GM12873 (cell line): Measurements from ENCODE around the gene CDA.

Source experiments
- TF ChIP-seq, protein P1 (sequence below): IDR thresholded peaks from 2 replicates; pipeline ENCODE4 v1.5.1; 2012; ENCODE audit warnings: low read depth, mild to moderate bottlenecking, moderate library complexity, low read length, control low read depth; ENCODE audit not compliant: insufficient read depth; ENCODE audit errors: missing control alignments

Gene CDA

DNA sequence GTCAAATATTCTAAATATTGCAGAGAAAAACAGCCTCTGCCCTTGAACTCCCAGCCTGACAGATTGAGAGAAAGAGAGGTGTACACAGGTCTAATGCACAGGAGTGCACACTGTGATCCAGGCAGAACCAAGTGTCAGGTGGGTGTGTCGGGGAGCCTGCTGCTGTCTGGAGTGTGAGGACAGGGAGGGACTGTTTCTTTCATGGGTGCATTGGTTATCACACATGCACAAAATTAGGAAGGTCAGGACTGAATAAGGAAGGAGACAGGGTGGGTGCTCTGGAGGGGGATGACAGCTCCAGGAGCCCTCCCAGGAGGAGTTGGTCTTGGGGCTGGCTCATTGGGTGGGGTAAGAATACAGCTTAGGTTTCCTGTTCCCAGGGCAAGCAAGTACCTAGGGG, 31.1 kb downstream of the CDA start:
- TF ChIP-seq, protein P1, sequence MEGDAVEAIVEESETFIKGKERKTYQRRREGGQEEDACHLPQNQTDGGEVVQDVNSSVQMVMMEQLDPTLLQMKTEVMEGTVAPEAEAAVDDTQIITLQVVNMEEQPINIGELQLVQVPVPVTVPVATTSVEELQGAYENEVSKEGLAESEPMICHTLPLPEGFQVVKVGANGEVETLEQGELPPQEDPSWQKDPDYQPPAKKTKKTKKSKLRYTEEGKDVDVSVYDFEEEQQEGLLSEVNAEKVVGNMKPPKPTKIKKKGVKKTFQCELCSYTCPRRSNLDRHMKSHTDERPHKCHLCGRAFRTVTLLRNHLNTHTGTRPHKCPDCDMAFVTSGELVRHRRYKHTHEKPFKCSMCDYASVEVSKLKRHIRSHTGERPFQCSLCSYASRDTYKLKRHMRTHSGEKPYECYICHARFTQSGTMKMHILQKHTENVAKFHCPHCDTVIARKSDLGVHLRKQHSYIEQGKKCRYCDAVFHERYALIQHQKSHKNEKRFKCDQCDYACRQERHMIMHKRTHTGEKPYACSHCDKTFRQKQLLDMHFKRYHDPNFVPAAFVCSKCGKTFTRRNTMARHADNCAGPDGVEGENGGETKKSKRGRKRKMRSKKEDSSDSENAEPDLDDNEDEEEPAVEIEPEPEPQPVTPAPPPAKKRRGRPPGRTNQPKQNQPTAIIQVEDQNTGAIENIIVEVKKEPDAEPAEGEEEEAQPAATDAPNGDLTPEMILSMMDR, result no peak

DNA sequence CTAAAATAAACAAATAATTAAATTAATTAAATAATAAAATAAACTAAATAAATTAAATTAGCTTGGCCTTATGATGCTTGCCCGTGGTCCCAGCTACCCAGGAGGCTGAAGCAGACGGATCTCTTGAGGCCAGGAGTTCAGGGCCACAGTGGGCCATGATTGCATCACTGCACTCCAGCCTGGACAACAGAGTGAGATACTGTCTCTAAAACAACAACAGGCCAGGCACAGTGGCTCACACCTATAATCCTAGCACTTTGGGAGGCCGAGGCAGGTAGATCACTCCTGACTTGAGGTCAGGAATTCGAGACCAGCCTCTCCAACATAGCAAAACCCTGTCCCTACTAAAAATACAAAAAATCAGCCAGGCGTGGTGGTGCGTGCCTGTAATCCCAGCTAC, 32.1 kb downstream of the CDA start:
- TF ChIP-seq, protein P1, result no peak

DNA sequence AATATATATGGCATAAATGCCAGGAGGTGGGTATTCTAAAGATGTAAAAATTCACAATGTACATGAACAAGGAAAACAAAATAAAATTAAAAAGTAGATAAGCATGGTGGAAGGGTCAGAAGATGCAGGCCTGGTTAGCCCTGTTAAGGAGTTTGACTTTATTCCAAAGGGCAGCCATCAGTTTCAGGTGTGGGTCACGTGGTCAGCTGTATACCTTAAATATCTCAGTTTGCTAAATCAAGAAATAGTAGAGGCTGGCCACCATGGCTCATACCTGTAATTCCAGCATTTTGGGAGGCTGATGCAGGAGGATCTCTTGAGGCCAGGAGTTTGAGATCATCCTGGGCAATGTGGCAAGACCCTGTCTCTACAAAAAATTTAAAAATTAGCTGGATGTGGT, 35.8 kb downstream of the CDA start:
- TF ChIP-seq, protein P1, result no peak

DNA sequence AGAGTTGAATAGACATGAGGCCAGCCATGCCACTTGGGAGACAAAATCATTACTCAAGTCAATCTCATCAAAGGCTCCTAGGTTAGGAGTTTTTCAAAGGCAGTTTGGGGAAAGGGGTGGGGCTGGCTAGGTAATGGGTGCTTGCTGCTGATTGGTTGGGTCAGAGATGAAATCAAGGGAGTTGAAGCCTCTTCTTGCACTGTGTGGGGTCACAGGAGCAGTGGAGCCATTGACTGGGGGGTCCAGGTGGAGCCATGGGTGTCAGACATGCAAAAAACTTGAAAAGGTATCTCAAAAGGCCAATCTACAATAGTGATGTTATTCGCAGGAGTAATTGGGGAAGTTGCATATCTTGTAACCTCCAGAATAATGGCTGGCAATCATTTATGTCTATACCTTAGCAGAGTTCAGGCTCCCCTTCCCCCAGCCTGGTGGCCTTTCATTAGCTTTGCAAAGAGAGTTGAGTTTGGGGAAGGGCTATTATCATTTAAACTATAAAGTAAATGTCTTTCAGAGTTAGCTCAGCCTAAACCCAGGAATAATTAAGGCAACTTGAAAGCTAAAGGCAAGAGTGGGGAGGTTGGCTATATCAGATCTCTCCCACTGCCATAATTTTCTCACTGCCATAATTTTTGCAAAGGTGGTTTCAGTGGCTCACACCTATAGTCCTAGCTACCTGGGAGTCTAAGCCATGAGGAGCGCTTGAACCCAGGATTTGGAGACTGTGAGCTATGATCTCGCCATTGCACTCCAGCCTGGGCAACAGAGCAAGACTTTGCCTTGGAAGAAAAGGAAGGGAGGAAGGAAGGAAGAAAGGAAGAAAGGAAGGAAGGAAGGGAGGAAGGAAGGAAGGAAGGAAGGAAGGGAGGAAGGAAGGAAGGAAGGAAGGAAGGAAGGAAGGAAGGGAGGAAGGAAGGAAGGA, 36.5 kb downstream of the CDA start:
- TF ChIP-seq, protein P1, result no peak

DNA sequence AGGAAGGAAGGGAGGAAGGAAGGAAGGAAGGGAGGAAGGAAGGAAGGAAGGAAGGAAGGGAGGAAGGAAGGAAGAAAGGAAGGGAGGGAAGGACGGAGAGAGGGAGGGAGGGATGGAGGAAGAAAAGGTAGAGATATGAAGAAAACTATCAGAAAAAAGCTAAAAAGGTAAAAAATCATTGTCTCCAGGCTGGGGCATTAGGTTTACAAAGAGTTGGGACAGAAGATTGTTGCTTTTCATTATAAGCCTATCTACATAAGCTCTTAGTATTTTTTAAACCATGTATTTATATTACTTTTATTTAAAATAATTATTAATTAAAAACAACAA, 37.2 kb downstream of the CDA start:
- TF ChIP-seq, protein P1, result no peak

DNA sequence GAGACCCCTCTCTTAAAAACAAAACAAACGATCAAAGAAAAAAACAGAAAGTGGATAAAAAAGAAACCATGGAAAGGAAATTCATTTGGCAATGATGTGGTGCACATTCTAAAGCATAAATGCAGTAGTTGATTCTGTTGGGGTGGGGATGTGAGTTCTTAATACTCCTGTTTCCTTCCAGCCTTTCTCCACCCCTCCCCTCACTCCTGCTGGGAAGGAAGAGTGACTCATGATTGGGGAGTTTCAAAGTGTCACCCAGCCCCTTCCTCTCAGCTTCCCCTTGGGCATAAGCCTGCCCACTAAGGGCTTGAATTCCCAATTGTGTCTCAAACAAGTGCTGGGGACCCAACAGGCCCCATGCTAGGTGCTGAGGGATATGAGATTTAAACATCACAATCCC, 37.6 kb downstream of the CDA start:
- TF ChIP-seq, protein P1, result no peak

DNA sequence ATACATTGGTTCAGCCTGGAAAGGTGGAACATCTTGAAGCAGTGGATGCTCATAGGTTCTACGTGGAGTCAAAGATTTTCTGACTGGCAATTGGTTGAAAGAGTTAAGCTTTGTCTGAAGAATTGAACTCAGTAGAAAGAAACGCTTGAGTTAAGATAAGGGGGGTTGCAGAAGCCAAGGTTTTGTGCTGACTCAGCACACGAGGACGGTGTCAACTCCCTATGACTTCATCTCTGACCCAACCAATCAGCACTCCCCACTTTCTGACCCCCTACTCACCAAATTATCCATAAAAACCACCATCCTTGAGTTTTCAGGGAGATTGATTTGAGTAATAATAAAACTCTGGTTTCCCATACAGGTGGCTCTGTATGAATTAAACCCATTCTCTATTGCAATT, 41.8 kb downstream of the CDA start:
- TF ChIP-seq, protein P1, result no peak
